Esophagus muscularis mucosa (tissue), 3 donors: ENCODE data around the gene MOBP.

Experiments used
- POLR2A ChIP-seq: fragments of 450-650 bp; IDR thresholded peaks from one replicate; pipeline ENCODE4 v1.6.1; 2017; ENCODE audit warnings: antibody characterized with exemption, moderate library complexity, mild to moderate bottlenecking, low read depth
- POLR2AphosphoS5 ChIP-seq, 2 donors: sonication (generic); formaldehyde crosslinking; IDR thresholded peaks; one replicate each; pipeline ENCODE4 v1.6.1; 2017; ENCODE audit warnings: antibody characterized with exemption in 2 of 2
- TF ChIP-seq, protein P1 (sequence below), 3 experiments: fragments of 200-600 bp in 2 of 3; fragments of 450-650 bp in 1 of 3; sonication (generic) in 2 of 3; IDR thresholded peaks; one replicate each; pipeline ENCODE4 v1.5.1; 2017 to 2019; ENCODE audit warnings: antibody characterized with exemption in 3 of 3, mild to moderate bottlenecking in 2 of 3, moderate library complexity in 1 of 3

DNA sequence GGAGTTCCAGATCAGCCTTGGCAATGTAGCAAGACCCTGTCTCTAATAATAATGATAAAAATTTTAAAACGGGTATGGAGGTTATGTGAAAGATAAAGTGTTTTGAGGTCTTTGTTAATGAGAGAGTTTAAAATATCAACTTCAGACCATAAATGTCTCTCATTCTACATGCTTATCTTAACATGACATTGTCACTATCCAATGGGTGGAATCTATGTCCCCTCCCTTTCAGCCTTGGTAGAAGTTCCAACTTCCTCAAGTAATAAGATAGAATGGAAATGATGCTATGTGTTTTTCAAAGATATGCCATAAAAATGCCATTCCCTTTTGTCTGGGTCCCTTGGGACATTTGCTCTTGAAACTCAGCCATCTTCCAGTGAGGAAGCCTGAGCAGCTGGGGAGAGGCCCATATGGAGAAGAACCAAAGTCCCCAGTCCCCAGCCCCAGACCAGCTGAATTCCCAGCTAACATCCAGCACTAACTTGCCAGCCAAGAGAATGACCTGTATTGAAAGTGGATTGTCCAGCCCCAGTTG lies 44.0 kb upstream of the MOBP start:
- TF ChIP-seq, protein P1, sequence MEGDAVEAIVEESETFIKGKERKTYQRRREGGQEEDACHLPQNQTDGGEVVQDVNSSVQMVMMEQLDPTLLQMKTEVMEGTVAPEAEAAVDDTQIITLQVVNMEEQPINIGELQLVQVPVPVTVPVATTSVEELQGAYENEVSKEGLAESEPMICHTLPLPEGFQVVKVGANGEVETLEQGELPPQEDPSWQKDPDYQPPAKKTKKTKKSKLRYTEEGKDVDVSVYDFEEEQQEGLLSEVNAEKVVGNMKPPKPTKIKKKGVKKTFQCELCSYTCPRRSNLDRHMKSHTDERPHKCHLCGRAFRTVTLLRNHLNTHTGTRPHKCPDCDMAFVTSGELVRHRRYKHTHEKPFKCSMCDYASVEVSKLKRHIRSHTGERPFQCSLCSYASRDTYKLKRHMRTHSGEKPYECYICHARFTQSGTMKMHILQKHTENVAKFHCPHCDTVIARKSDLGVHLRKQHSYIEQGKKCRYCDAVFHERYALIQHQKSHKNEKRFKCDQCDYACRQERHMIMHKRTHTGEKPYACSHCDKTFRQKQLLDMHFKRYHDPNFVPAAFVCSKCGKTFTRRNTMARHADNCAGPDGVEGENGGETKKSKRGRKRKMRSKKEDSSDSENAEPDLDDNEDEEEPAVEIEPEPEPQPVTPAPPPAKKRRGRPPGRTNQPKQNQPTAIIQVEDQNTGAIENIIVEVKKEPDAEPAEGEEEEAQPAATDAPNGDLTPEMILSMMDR (IDR thresholded peaks at IDR 0.05), result no peak
- TF ChIP-seq POLR2A (no peak), POLR2AphosphoS5 (IDR thresholded peaks at IDR 0.05) (no peak)
